ENCODE measurements around the gene RIT1. TPM values are rescaled to one million over a fixed set of nuclear protein-coding genes. Genes with fewer than 3 reads are reported as not detected.
"Not testable (repeated sequence)": the region's sequence is repeated elsewhere in the genome, so short reads cannot be mapped to it uniquely, and the experiment has no call there.

RIT1 gene
- total and polyA plus RNA-seq, 7 donors: 13.1 to 23.2 (median 16.6) TPM

GRCh38 chr1:155898888-155899287, 12.3 kb downstream of the RIT1 start:
- no peak overlapping the region for H3K4me3 ChIP-seq
- WGBS, 2 donors: 77 to 82% methylated on average over 2 of the region's 2 CpGs
- DNase-seq: no peak
- H3K27ac ChIP-seq: no peak overlapping the region
- TF ChIP-seq EP300 (IDR thresholded peaks at IDR 0.05) (no peak), CTCF (IDR thresholded peaks at IDR 0.05) (no peak), POLR2A (IDR thresholded peaks at IDR 0.05) (no peak), POLR2AphosphoS5 (IDR thresholded peaks at IDR 0.05) (no peak)
- H3K27me3 ChIP-seq: no peaks in the 10 kb centered on the region
- peaks cover 15 to 78% (median 49%) of the 10 kb centered on the region in 4 donors for H3K36me3 ChIP-seq
- no peaks in the 10 kb centered on the region for H3K9me3 ChIP-seq
- intact Hi-C loops (cut with DNase I): no loop called here
- peaks cover 0 to under 1% (median 0%) of the 10 kb centered on the region in 4 donors for H3K4me1 ChIP-seq

GRCh38 chr1:155897746-155898145, 13.4 kb downstream of the RIT1 start:
- no peak for DNase-seq
- peaks cover 0 to 11% (median 2%) of the 10 kb centered on the region in 4 donors for H3K4me1 ChIP-seq
- TF ChIP-seq EP300 (IDR thresholded peaks at IDR 0.05): no peak
- TF ChIP-seq CTCF (IDR thresholded peaks at IDR 0.05): no peak
- TF ChIP-seq POLR2AphosphoS5 (IDR thresholded peaks at IDR 0.05): no peak
- no peak for TF ChIP-seq POLR2A (IDR thresholded peaks at IDR 0.05)
- 81 to 86% methylated on average over 1 of the region's 1 CpG for WGBS, 2 donors
- no peak overlapping the region for H3K27ac ChIP-seq
- H3K36me3 ChIP-seq: peaks cover 13 to 66% (median 38%) of the 10 kb centered on the region in 4 donors
- intact Hi-C loops (cut with DNase I): no loop called here
- no peaks in the 10 kb centered on the region for H3K9me3 ChIP-seq
- H3K27me3 ChIP-seq: no peaks in the 10 kb centered on the region
- H3K4me3 ChIP-seq: no peak overlapping the region

- H3K9me3 ChIP-seq; intact Hi-C loops (cut with DNase I); DNase-seq; H3K27ac ChIP-seq; H3K4me3 ChIP-seq; H3K27me3 ChIP-seq: not testable (repeated sequence)
- 95 to 97% methylated on average over 8 of the region's 8 CpGs for WGBS, 2 donors
- Histone ChIP-seq H3K36me3 (peaks cover 13 to 54% (median 26%) of the 10 kb centered on the region in 4 donors), H3K4me1 (peaks cover 0 to 14% (median 2%) of the 10 kb centered on the region in 4 donors)
These were observed 14.7 kb downstream of the RIT1 start for GRCh38 chr1:155896476-155896875.

- DNase-seq: not testable (repeated sequence)
- WGBS, 2 donors: 94 to 97% methylated on average over 6 of the region's 6 CpGs
These were observed 15.5 kb downstream of the RIT1 start for GRCh38 chr1:155895617-155896016.

GRCh38 chr1:155893389-155894142, 17.6 kb downstream of the RIT1 start:
- TF ChIP-seq POLR2A (IDR thresholded peaks at IDR 0.05): no peak
- peak in 1 of 4 donors; percentile 52 for TF ChIP-seq POLR2AphosphoS5 (IDR thresholded peaks at IDR 0.05)
- H3K36me3 ChIP-seq: peaks cover 0 to 25% (median 8%) of the 10 kb centered on the region in 4 donors
- DNase-seq: no peak
- no peak overlapping the region for H3K4me3 ChIP-seq
- WGBS, 2 donors: 41 to 68% methylated on average over 10 of the region's 10 CpGs
- intact Hi-C loops (cut with DNase I): no loop called here
- no peaks in the 10 kb centered on the region for H3K9me3 ChIP-seq
- peak overlapping the region; percentile 47 to 64 (median 59) for H3K27ac ChIP-seq
- peaks cover 0 to 14% (median 2%) of the 10 kb centered on the region in 4 donors for H3K4me1 ChIP-seq
- no peaks in the 10 kb centered on the region for H3K27me3 ChIP-seq

More at GRCh38 chr1:155895617-155896016, 15.5 kb downstream of the RIT1 start:
- peaks cover 0 to 14% (median 2%) of the 10 kb centered on the region in 4 donors for H3K4me1 ChIP-seq
- intact Hi-C loops (cut with DNase I); H3K27me3 ChIP-seq; H3K4me3 ChIP-seq; H3K27ac ChIP-seq; H3K9me3 ChIP-seq: not testable (repeated sequence)
- H3K36me3 ChIP-seq: peaks cover 6 to 45% (median 21%) of the 10 kb centered on the region in 4 donors

- Histone ChIP-seq H3K4me1 (peaks cover 0 to 14% (median 2%) of the 10 kb centered on the region in 4 donors), H3K9me3 (no peaks in the 10 kb centered on the region), H3K27me3 (no peaks in the 10 kb centered on the region), H3K36me3 (peaks cover 0 to 22% (median 8%) of the 10 kb centered on the region in 4 donors), H3K4me3 (no peak overlapping the region), H3K27ac (peak overlapping the region; percentile 47 to 64 (median 59))
- intact Hi-C loops (cut with DNase I): no loop called here
- no peak for DNase-seq
- WGBS, 2 donors: 13 to 47% methylated on average over 3 of the region's 3 CpGs
- TF ChIP-seq POLR2AphosphoS5 (IDR thresholded peaks at IDR 0.05) (no peak), POLR2A (IDR thresholded peaks at IDR 0.05) (no peak), CTCF (IDR thresholded peaks at IDR 0.05) (no peak), EP300 (IDR thresholded peaks at IDR 0.05) (no peak)
These were observed 18.4 kb downstream of the RIT1 start for GRCh38 chr1:155892796-155893195.

Measured in sigmoid colon (tissue), 7 donors.